Right lobe of liver (tissue), 4 donors: ENCODE data around the gene GPR78.

Experiments used
- POLR2A ChIP-seq: fragments of 450-650 bp; IDR thresholded peaks from one replicate; pipeline ENCODE4 v1.6.1; 2017; ENCODE audit warnings: antibody characterized with exemption, mild to moderate bottlenecking
- TF ChIP-seq, protein P1 (sequence below), 4 donors: fragments of 200-600 bp in 3 of 4; fragments of 450-650 bp in 1 of 4; IDR thresholded peaks; one replicate each; pipeline versions ENCODE4 v1.5.1 to v1.8.0; 2016 to 2022; ENCODE audit warnings: antibody characterized with exemption in 4 of 4, mild to moderate bottlenecking in 2 of 4
- donor health status: DM: no; HTN: no; CAD: no.
- donor health status: DM: no; HTN: no; CAD: no.
- donor health status: DM: no; HTN: yes; CAD: no.

- TF ChIP-seq, protein P1, sequence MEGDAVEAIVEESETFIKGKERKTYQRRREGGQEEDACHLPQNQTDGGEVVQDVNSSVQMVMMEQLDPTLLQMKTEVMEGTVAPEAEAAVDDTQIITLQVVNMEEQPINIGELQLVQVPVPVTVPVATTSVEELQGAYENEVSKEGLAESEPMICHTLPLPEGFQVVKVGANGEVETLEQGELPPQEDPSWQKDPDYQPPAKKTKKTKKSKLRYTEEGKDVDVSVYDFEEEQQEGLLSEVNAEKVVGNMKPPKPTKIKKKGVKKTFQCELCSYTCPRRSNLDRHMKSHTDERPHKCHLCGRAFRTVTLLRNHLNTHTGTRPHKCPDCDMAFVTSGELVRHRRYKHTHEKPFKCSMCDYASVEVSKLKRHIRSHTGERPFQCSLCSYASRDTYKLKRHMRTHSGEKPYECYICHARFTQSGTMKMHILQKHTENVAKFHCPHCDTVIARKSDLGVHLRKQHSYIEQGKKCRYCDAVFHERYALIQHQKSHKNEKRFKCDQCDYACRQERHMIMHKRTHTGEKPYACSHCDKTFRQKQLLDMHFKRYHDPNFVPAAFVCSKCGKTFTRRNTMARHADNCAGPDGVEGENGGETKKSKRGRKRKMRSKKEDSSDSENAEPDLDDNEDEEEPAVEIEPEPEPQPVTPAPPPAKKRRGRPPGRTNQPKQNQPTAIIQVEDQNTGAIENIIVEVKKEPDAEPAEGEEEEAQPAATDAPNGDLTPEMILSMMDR (IDR thresholded peaks at IDR 0.05): no peak
- TF ChIP-seq POLR2A: no peak
Observed at GRCh38 chr4:8564595-8564994, 15.6 kb upstream of the GPR78 start.
